ENCODE results near the gene CPA5.

The CPA5 gene

DNA sequence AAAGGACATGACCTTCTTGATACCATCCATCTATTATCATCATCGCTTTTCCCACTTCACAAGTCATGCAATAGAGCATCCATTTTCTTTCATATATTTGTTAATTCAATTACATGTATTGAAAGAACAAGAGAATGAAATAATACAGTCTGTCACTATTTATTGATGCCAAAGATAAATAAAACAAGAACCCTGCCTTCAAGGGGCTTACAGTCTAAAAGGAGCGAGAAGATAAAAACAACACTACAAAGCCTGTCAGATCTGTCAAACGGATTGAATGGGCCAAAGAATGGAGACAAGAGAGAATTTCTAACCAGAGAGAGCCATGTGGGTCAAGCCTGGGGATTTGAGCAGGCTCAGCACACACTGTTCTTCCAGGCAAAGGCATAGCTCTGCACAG lies 15.9 kb downstream of the CPA5 start:
- no peaks in the 10 kb centered on the region for H3K36me3 ChIP-seq (ENCODE audit: control insufficient read depth, insufficient read depth, low read length)
- no peak for DNase-seq (ENCODE audit: low read depth, low spot score)
- H3K27me3 ChIP-seq (ENCODE audit: control insufficient read depth, insufficient read depth, low read length) = no peaks in the 10 kb centered on the region
- 100% methylated on average over 1 of the region's 3 CpGs for WGBS (ENCODE audit: insufficient coverage, insufficient read length)
- no peak overlapping the region for H3K4me3 ChIP-seq (ENCODE audit: low read length)
- peaks cover 8% of the 10 kb centered on the region for H3K4me1 ChIP-seq (ENCODE audit: control insufficient read depth, insufficient read depth, low read length)
- no peaks in the 10 kb centered on the region for H3K9me3 ChIP-seq (ENCODE audit: control insufficient read depth, insufficient read depth, low read length)
- no peak overlapping the region for H3K27ac ChIP-seq (ENCODE audit: low read length)

DNA sequence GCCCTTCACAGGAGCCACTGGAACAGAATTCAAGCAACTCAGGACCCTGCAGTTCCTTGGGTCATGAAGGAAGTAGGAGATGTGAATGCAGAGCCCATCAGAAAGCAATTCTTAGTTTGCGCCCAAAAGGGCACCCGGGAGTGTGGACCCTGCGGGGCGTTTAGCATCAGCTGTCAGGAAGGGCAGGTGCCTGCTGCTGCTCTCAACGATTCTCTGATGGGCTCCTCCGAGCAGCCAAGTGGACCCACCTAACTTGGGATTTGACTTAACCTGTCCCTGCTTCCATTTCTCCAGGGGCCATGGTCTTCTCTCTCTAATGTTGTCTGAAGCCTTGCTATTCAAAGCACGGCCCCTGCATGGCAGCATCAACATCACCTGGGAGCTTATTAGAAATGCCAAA lies 17.1 kb downstream of the CPA5 start:
- H3K27ac ChIP-seq (ENCODE audit: low read length) = no peak overlapping the region
- H3K4me3 ChIP-seq (ENCODE audit: low read length) = no peak overlapping the region
- WGBS (ENCODE audit: insufficient coverage, insufficient read length) = no CpG with 5 or more reads among the region's 7 CpGs
- peaks cover 1% of the 10 kb centered on the region for H3K4me1 ChIP-seq (ENCODE audit: control insufficient read depth, insufficient read depth, low read length)
- no peaks in the 10 kb centered on the region for H3K36me3 ChIP-seq (ENCODE audit: control insufficient read depth, insufficient read depth, low read length)
- no peaks in the 10 kb centered on the region for H3K9me3 ChIP-seq (ENCODE audit: control insufficient read depth, insufficient read depth, low read length)
- DNase-seq (ENCODE audit: low read depth, low spot score) = no peak
- H3K27me3 ChIP-seq (ENCODE audit: control insufficient read depth, insufficient read depth, low read length) = no peaks in the 10 kb centered on the region

DNA sequence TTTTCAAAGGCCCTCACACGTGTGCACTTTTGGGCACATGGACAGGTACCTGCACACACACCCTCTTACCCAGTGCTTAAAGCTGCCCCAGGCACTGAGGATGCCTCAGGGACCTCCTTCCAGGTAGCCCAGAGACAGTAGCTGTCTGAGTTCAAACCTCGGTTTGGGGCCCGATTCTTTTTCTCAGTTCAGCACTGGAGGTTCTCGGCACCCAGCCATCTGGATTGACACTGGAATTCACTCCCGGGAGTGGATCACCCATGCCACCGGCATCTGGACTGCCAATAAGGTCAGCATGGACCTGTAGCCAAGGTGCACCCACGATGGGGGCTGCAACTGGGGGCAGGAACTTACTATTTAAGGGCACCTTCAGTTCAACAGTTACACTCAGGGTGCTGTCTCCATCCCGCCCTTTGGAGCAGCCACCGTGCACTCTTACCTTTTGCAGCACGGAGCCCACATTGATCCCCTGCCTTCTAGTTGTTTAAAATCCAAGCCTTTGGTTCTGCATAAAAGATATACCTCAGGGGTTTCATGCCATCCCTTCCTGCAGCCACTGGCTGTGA lies 17.7 kb downstream of the CPA5 start:
- no peaks in the 10 kb centered on the region for H3K36me3 ChIP-seq (ENCODE audit: control insufficient read depth, insufficient read depth, low read length)
- no CpG with 5 or more reads among the region's 10 CpGs for WGBS (ENCODE audit: insufficient coverage, insufficient read length)
- DNase-seq (ENCODE audit: low read depth, low spot score) = no peak
- no peaks in the 10 kb centered on the region for H3K9me3 ChIP-seq (ENCODE audit: control insufficient read depth, insufficient read depth, low read length)
- H3K27me3 ChIP-seq (ENCODE audit: control insufficient read depth, insufficient read depth, low read length) = no peaks in the 10 kb centered on the region
- H3K4me3 ChIP-seq (ENCODE audit: low read length) = no peak overlapping the region
- no peaks in the 10 kb centered on the region for H3K4me1 ChIP-seq (ENCODE audit: control insufficient read depth, insufficient read depth, low read length)
- H3K27ac ChIP-seq (ENCODE audit: low read length) = no peak overlapping the region

DNA sequence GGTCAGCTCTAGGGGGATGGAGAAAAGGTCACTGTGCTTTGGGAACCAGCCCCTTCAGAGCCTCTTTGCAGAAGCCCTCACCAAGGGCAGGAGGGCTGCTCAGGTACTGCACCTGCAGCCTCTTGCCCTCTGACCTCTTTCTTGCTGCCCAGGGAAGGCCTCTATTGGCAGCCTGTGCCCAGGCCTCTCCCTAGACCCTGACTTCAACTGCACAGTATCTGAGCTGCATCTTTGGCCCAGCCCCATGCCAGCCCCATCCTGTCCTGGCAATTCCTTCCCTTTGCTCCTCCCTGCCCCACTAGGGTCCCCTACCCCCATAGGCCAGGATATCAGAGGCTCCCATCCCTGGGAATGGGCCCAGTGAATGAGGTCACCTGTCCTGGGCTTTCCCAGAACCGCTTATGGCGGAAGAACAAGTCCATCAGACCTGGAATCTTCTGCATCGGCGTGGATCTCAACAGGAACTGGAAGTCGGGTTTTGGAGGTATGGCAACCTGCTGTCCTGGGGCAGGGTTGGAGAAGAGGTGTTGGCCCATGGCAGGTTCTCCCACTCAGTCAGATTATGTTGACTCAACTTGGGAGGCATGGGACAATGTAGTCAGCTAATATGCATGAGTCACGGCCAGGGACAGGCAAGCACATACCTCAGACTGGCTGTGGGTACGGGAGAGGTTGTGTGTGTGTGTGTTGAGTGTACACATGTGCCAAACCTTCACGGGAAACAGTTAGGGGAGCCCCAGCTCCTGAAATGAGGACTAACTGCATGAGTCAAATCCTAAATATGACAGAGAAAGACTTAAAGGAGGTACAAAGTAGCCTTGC lies 18.6 kb downstream of the CPA5 start:
- WGBS (ENCODE audit: insufficient coverage, insufficient read length) = no CpG with 5 or more reads among the region's 8 CpGs
- no peak for DNase-seq (ENCODE audit: low read depth, low spot score)
- H3K4me3 ChIP-seq (ENCODE audit: low read length) = no peak overlapping the region
- no peak overlapping the region for H3K27ac ChIP-seq (ENCODE audit: low read length)
- no peaks in the 10 kb centered on the region for H3K9me3 ChIP-seq (ENCODE audit: control insufficient read depth, insufficient read depth, low read length)
- no peaks in the 10 kb centered on the region for H3K27me3 ChIP-seq (ENCODE audit: control insufficient read depth, insufficient read depth, low read length)
- H3K36me3 ChIP-seq (ENCODE audit: control insufficient read depth, insufficient read depth, low read length) = no peaks in the 10 kb centered on the region
- no peaks in the 10 kb centered on the region; the same call in 1 of the 2 replicates for H3K4me1 ChIP-seq (ENCODE audit: control insufficient read depth, insufficient read depth, low read length)

DNA sequence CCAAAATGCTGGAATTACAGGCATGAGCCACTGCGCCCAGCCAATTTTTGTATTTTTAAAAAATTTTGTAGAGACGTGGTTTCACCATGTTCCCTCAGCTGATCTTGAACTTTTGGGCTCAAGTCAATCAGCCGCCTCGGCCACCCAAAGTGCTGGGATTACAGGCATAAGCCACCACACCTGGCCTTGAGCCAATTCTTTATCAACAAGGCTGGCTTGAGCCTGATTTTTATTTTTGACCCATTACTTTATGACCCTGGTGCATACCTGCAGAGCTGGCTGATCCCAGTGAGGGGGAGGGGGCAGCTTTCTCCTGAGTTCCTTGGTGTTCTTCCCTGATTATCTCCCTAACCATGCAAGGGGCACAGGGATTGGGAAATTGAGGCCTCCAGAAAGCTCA lies 19.8 kb downstream of the CPA5 start:
- no CpG with 5 or more reads among the region's 4 CpGs for WGBS (ENCODE audit: insufficient coverage, insufficient read length)
- no peak overlapping the region for H3K27ac ChIP-seq (ENCODE audit: low read length)
- H3K9me3 ChIP-seq (ENCODE audit: control insufficient read depth, insufficient read depth, low read length) = no peaks in the 10 kb centered on the region
- DNase-seq (ENCODE audit: low read depth, low spot score) = no peak
- no peaks in the 10 kb centered on the region; the same call in 1 of the 2 replicates for H3K4me1 ChIP-seq (ENCODE audit: control insufficient read depth, insufficient read depth, low read length)
- H3K27me3 ChIP-seq (ENCODE audit: control insufficient read depth, insufficient read depth, low read length) = no peaks in the 10 kb centered on the region
- no peak overlapping the region for H3K4me3 ChIP-seq (ENCODE audit: low read length)
- no peaks in the 10 kb centered on the region for H3K36me3 ChIP-seq (ENCODE audit: control insufficient read depth, insufficient read depth, low read length)

DNA sequence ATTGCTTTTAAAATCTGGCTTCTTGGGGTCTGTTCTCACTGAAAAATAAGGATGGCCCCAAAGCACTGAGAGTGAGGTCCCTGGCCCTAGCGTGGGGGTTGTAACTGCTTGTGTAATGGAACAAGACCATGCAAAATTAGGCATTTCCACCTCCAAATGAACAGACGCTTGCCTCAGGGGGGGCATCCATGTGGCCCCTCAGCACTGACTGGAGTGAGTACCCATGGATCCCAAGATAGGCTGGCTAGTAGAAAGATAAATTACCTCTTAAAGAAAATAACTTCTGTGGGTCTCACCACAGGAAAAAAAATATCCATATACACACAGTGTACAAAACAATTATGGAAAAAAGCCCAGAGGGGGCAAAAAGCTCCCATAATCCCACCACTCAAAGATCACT lies 20.5 kb downstream of the CPA5 start:
- Histone ChIP-seq H3K36me3 (ENCODE audit: control insufficient read depth, insufficient read depth, low read length) (no peaks in the 10 kb centered on the region), H3K4me1 (ENCODE audit: control insufficient read depth, insufficient read depth, low read length) (no peaks in the 10 kb centered on the region; the same call in 1 of the 2 replicates), H3K9me3 (ENCODE audit: control insufficient read depth, insufficient read depth, low read length) (no peaks in the 10 kb centered on the region), H3K27me3 (ENCODE audit: control insufficient read depth, insufficient read depth, low read length) (no peaks in the 10 kb centered on the region), H3K4me3 (ENCODE audit: low read length) (no peak overlapping the region), H3K27ac (ENCODE audit: low read length) (no peak overlapping the region)
- no CpG with 5 or more reads among the region's 2 CpGs for WGBS (ENCODE audit: insufficient coverage, insufficient read length)
- no peak for DNase-seq (ENCODE audit: low read depth, low spot score)

DNA sequence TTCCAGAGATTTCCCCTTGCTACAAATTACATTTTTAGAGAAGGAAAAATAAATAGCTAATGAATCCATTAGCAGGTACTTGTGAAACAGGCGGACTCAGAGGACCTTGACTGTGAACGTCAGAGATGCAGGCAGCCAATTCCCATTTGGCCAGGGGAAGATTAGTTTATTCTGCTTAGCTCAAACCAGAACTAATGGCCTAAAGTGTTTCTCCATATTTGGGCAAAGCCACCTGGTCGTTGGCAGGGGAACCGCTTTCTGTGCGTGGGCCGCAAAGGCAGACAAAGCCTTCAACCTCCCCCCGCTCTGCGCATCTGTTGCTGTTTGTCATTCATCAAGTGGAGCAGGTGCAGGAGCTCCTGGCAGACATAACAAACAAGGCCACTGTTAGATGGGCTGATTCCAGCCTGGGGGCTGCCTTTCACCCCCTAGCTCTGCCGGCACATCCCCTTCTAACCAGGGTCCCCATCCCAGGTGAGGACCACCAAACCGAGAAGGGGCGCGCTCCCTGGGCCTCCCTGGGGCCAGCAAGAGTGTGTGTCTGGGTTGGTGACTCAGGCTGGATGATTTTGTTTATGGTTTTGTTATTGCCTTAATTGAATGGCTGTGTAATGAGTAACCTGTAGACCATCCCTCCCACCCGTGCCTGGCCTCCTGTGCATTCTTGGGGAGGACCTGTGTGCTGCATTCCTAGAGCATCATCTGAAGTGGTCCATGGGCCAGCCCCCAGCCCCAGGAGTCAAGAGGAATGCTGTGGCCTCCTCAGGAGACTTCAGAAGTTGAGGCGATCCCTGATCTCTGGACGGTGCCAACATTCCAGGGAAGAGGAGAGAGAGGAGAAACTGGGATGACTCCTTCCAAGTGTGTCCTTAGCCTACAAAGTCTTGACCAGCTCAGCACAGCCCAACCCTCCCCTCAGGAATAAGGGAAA lies 21.2 kb downstream of the CPA5 start:
- no peak overlapping the region for H3K27ac ChIP-seq (ENCODE audit: low read length)
- H3K27me3 ChIP-seq (ENCODE audit: control insufficient read depth, insufficient read depth, low read length) = no peaks in the 10 kb centered on the region
- H3K4me3 ChIP-seq (ENCODE audit: low read length) = no peak overlapping the region
- no peaks in the 10 kb centered on the region; the same call in 1 of the 2 replicates for H3K4me1 ChIP-seq (ENCODE audit: control insufficient read depth, insufficient read depth, low read length)
- no peaks in the 10 kb centered on the region for H3K36me3 ChIP-seq (ENCODE audit: control insufficient read depth, insufficient read depth, low read length)
- H3K9me3 ChIP-seq (ENCODE audit: control insufficient read depth, insufficient read depth, low read length) = no peaks in the 10 kb centered on the region
- DNase-seq (ENCODE audit: low read depth, low spot score) = no peak
- WGBS (ENCODE audit: insufficient coverage, insufficient read length) = no CpG with 5 or more reads among the region's 15 CpGs

DNA sequence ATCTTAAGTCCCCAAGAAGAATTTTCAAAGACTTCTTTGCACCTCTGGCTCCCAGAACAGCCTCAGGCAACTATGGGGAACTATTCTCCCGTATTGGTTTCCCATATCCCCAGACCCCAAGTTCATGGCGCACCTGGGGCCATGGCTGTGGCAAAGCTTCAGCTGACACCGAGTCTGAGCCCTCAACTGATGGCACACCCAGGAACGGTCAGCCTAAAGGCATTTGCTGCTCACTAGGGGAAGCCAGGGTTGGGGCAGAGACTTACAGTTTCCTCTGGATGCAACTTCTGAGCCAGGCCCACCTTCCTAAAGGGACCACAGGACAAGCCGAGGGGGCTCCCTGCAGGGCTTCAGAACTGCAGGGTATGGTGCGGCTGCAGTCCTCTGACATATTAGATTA lies 21.9 kb downstream of the CPA5 start:
- H3K36me3 ChIP-seq (ENCODE audit: control insufficient read depth, insufficient read depth, low read length) = no peaks in the 10 kb centered on the region
- H3K9me3 ChIP-seq (ENCODE audit: control insufficient read depth, insufficient read depth, low read length) = no peaks in the 10 kb centered on the region
- H3K4me1 ChIP-seq (ENCODE audit: control insufficient read depth, insufficient read depth, low read length) = no peaks in the 10 kb centered on the region; the same call in 1 of the 2 replicates
- no peak overlapping the region for H3K27ac ChIP-seq (ENCODE audit: low read length)
- H3K4me3 ChIP-seq (ENCODE audit: low read length) = no peak overlapping the region
- DNase-seq (ENCODE audit: low read depth, low spot score) = no peak
- WGBS (ENCODE audit: insufficient coverage, insufficient read length) = no CpG with 5 or more reads among the region's 6 CpGs
- H3K27me3 ChIP-seq (ENCODE audit: control insufficient read depth, insufficient read depth, low read length) = no peaks in the 10 kb centered on the region

DNA sequence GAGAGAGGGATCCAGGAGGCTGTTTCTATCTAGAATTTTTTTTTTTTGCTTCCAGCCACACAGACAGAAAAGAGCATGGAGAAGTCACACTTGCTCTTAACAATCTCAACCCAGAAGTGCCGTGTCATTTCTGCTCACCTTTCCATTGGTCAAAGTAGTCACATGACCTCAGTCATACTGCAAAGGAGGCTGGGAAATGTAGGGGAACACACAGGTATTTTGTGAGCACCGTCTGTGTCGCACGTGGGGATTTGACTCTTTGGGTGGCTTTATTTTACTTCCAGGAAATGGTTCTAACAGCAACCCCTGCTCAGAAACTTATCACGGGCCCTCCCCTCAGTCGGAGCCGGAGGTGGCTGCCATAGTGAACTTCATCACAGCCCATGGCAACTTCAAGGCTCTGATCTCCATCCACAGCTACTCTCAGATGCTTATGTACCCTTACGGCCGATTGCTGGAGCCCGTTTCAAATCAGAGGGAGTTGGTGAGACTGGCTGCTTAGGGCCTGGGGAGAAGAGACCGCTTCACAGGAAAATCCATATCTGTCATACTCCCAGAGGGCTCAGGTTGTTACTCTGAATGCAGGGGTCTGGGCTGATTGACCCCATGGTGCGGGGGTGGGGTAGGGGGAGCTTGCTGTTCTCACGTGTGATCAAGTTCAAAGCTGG lies 22.6 kb downstream of the CPA5 start:
- Histone ChIP-seq H3K36me3 (ENCODE audit: control insufficient read depth, insufficient read depth, low read length) (no peaks in the 10 kb centered on the region), H3K9me3 (ENCODE audit: control insufficient read depth, insufficient read depth, low read length) (no peaks in the 10 kb centered on the region), H3K27ac (ENCODE audit: low read length) (no peak overlapping the region), H3K27me3 (ENCODE audit: control insufficient read depth, insufficient read depth, low read length) (no peaks in the 10 kb centered on the region), H3K4me3 (ENCODE audit: low read length) (no peak overlapping the region), H3K4me1 (ENCODE audit: control insufficient read depth, insufficient read depth, low read length) (no peaks in the 10 kb centered on the region; the same call in 1 of the 2 replicates)
- no peak for DNase-seq (ENCODE audit: low read depth, low spot score)
- WGBS (ENCODE audit: insufficient coverage, insufficient read length) = no CpG with 5 or more reads among the region's 13 CpGs
